ENCODE results near the gene HUWE1. TPM values are rescaled to one million over a fixed set of nuclear protein-coding genes. Genes with fewer than 3 reads are reported as not detected.

The HUWE1 gene
- total RNA-seq, 1 experiment from 2014 or later: 277 TPM

- TF ChIP-seq ZNF219 (CRISPR knock-in tag; IDR thresholded peaks at IDR 0.05; ENCODE audit: borderline replicate concordance) (no peak), ZBTB43 (CRISPR knock-in tag; IDR thresholded peaks at IDR 0.05) (no peak), ZNF263 (CRISPR knock-in tag; IDR thresholded peaks at IDR 0.05; ENCODE audit: low read depth) (no peak), ETV6 (CRISPR knock-in tag; IDR thresholded peaks at IDR 0.05) (no peak), ZNF512 (CRISPR knock-in tag; IDR thresholded peaks at IDR 0.05; ENCODE audit: borderline replicate concordance) (no peak), SMAD4 (CRISPR knock-in tag; IDR thresholded peaks at IDR 0.05) (no peak), ATF6 (CRISPR knock-in tag; IDR thresholded peaks at IDR 0.05) (no peak), ATF2 (CRISPR knock-in tag; IDR thresholded peaks at IDR 0.05; ENCODE audit: borderline replicate concordance, low read depth) (no peak)
These were observed 30.0 kb upstream of the HUWE1 start (continued) for GRCh38 chrX:53716328-53717088.

GRCh38 chrX:53715346-53715924 is 28.9 kb upstream of the HUWE1 start:
- H3K4me3 Mint-ChIP-seq: no peak overlapping the region
- H3K27ac Mint-ChIP-seq: no peak overlapping the region
- peaks cover 12% of the 10 kb centered on the region for H3K4me1 Mint-ChIP-seq
- DNase-seq (ENCODE audit: low spot score): no peak
- ChIA-PET POLR2A (interaction anchor here (1.4 kb wide), 1 partner anchor 30 kb away, joined by 10 read pairs; the partner anchor contains the start of gene HUWE1), CTCF (no interaction called here)
- H3K9me3 Mint-ChIP-seq: no peaks in the 10 kb centered on the region
- H3K27me3 Mint-ChIP-seq (ENCODE audit: low read depth): no peaks in the 10 kb centered on the region
- H3K36me3 Mint-ChIP-seq: no peaks in the 10 kb centered on the region
- ATAC-seq: no peak
- TF ChIP-seq TEAD4 (CRISPR knock-in tag; IDR thresholded peaks at IDR 0.05): no peak
- no peak for TF ChIP-seq SMAD4 (CRISPR knock-in tag; IDR thresholded peaks at IDR 0.05)
- no peak for TF ChIP-seq ERG (CRISPR knock-in tag; IDR thresholded peaks at IDR 0.05)
- no peak for TF ChIP-seq NFATC4 (CRISPR knock-in tag; IDR thresholded peaks at IDR 0.05)
- TF ChIP-seq ZNF121 (CRISPR knock-in tag; IDR thresholded peaks at IDR 0.05): no peak
- TF ChIP-seq GTF2I (CRISPR knock-in tag; conservative IDR thresholded peaks at IDR 0.05): no peak
- no peak for TF ChIP-seq FOXJ3 (CRISPR knock-in tag; IDR thresholded peaks at IDR 0.05; ENCODE audit: borderline replicate concordance)
- no peak for TF ChIP-seq AFF4 (CRISPR knock-in tag; IDR thresholded peaks at IDR 0.05; ENCODE audit: borderline replicate concordance)
- TF ChIP-seq ESRRA (CRISPR knock-in tag; IDR thresholded peaks at IDR 0.05; ENCODE audit: borderline replicate concordance): no peak
- no peak for TF ChIP-seq ZNF512 (CRISPR knock-in tag; IDR thresholded peaks at IDR 0.05; ENCODE audit: borderline replicate concordance)
- no peak for TF ChIP-seq FOXP1 (CRISPR knock-in tag; IDR thresholded peaks at IDR 0.05; ENCODE audit: borderline replicate concordance)
- no peak for TF ChIP-seq NR3C1 (CRISPR knock-in tag; conservative IDR thresholded peaks at IDR 0.05; ENCODE audit: low read depth)
- no peak for TF ChIP-seq JAZF1 (CRISPR knock-in tag; IDR thresholded peaks at IDR 0.05)
- no peak for TF ChIP-seq ZNF263 (CRISPR knock-in tag; IDR thresholded peaks at IDR 0.05; ENCODE audit: low read depth)
